Fibroblast of the aortic adventitia (primary cell): ENCODE results near the gene MRTFB. TPM values are rescaled to one million over a fixed set of nuclear protein-coding genes. Genes with fewer than 3 reads are reported as not detected.

ENCODE experiments used
- DNase-seq: peaks from one replicate; pipeline ENCODE4 v3.0.0-alpha.2; 2010; ENCODE audit warnings: low read depth
- H3K4me3 ChIP-seq: 2 replicates; pipeline ENCODE4 v1.5.1; 2011; ENCODE audit warnings: low read depth, mild to moderate bottlenecking, control low read depth, low read length, moderate library complexity
- CTCF ChIP-seq: IDR thresholded peaks from 2 replicates; pipeline ENCODE4 v1.5.1; 2011; ENCODE audit warnings: mild to moderate bottlenecking, low read length, control low read depth, inconsistent platforms; ENCODE audit not compliant: insufficient read depth
- total RNA-seq: library from RNA; depleted of rRNA; stranded (reverse); fragments of >200 nt; gene quantifications from 2 replicates; pipeline ENCODE4 v1.2.3, GENCODE V29; 2012; ENCODE audit warnings: low replicate concordance

MRTFB gene
- total RNA-seq, 1 donor = 13.2 TPM

GRCh38 chr16:14302399-14303181 lies 231.5 kb downstream of the MRTFB start:
- no peak for TF ChIP-seq CTCF
- peak overlapping the region; percentile 80 for H3K4me3 ChIP-seq
- no peak for DNase-seq

DNA sequence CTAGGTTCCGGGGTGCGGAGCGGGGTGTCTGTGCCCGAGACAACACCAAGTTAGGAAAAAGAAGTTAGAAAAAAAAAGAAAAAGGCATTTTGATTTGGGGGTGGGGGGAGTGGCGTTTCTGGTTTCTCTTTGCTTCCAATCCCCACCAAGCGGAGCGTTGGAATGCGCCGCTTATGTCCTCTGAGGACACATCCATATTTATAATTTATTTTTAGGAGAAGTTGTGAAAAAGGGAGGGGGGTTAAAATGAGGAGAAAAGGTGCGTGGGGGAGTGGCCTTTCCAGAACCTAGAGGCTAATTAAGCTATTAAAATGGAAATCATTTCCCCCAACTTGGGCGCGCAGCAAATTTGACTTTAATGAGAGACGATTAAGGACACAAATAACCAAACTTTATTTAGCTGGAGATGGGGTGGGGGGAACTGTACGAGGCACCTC lies 232.1 kb downstream of the MRTFB start:
- H3K4me3 ChIP-seq = peak overlapping the region; percentile 80
- peak; percentile 45 for DNase-seq
- TF ChIP-seq CTCF = no peak

DNA sequence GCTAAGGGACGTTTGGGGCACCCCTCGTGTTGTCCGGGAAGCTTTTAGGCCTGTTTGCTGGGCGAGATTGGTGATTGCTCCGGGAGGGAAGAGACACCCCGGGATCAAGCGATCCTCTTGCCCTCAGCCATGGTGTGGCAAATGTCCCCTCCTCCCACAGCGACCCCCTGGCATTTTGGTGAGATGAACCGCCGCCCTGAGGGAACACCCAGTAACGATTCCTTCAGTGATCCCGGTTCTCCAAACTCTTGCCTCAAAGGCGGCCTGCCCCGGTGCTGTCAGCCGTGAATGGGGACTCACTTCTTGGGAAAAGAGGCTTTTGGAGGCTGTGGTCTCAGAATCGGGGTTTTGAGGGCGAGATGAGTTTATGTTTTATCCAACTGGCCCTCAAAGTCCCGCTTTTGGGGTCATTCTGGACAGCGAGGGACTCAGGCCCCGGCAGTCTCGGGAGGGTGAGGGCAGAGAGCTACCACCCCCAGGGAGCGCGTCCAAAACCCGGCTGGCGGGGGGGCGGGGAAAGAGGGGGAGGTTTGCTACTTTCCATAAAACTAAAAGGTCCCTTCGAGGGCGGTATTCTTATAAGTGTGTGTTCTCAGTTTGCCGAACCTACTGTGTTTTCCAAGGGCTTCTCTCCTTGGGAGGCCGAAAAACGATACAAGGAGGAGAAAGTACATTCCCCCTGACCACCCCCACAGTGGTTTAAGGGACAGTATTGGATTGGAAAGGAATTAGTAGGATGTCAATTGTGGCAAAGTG lies 232.7 kb downstream of the MRTFB start:
- no peak for DNase-seq
- no peak for TF ChIP-seq CTCF
- H3K4me3 ChIP-seq = peak overlapping the region; percentile 80

DNA sequence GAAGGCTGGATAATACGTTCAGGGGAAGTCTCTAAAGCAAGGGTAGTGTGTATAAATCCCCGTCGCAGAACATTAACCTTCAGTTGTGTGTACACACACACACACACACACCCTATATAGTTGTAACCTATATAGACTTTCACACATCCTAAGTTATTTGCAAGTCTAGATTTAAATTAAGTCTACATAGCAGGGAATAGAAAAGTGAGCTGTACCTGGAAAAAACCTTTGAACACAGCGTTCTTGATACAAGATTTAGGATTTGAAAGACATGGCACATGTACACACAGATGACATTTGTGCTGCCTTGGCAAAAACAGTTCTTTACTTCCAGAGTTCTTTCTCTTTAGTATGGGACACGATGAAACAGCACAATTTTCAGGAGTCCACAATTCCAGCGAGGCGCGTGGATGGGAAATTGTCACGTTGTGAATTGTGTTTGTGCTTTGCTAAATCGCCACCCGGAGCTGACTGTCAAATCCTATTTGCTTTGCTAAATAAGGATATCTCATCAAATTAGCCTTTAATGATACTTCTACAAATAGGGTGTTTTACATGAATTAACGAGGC lies 233.9 kb downstream of the MRTFB start:
- no peak overlapping the region for H3K4me3 ChIP-seq
- DNase-seq = no peak
- no peak for TF ChIP-seq CTCF

DNA sequence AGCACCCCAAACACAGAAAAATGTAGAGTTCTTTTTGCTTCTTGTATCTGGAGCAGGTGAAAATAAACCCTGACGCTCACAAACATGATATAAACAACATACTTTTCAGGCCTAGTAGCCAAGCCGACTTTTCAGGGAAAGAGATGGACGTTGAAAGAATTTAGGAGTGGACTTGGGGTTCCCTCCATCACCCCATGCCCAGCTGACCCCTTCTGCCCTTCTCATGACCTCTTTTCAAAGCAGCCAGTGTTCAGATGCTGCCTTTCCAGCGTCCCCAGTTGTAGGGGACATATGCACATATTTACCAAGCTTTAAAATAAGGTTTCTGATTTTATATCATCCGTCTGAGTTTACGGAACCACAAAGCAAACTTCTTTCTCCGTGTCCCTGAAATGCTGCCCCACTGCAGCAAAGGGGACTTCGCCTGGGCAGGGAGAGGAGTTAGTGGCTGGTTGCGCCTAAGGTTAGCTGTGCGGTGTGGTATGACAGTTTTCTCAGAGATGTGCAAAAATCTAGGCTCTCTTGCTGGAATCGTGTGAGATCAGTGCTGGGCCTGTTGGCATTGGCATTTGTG lies 235.5 kb downstream of the MRTFB start:
- TF ChIP-seq CTCF = no peak
- H3K4me3 ChIP-seq = no peak overlapping the region
- no peak for DNase-seq

GRCh38 chr16:14307059-14307526 lies 236.0 kb downstream of the MRTFB start:
- no peak for TF ChIP-seq CTCF
- H3K4me3 ChIP-seq = no peak overlapping the region
- no peak for DNase-seq
